Measurements from ENCODE around the gene RTP3.
"Not testable (repeated sequence)": the region's sequence is repeated elsewhere in the genome, so short reads cannot be mapped to it uniquely, and the experiment has no call there.

The RTP3 gene

DNA sequence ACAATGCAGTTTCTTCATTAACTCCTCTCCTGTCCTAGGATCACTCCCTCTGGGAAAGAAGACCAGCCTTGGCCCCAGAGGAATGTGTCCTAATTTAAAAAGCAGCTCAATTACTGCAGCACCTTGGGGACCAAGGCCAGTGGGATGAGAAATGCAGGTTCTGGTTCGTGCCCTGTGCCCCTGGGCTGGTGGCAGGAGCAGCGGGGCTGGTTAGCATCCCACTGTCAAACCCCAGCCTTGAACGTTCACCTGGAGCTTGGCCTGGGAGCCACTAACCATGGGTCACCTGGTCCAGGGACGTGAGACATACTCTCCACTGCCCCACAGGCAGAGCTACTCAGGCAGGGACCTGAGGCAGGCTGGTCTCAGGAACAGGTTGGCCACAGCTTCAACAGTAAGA, 8.4 kb upstream of the RTP3 start:
- TF ChIP-seq, protein P1, sequence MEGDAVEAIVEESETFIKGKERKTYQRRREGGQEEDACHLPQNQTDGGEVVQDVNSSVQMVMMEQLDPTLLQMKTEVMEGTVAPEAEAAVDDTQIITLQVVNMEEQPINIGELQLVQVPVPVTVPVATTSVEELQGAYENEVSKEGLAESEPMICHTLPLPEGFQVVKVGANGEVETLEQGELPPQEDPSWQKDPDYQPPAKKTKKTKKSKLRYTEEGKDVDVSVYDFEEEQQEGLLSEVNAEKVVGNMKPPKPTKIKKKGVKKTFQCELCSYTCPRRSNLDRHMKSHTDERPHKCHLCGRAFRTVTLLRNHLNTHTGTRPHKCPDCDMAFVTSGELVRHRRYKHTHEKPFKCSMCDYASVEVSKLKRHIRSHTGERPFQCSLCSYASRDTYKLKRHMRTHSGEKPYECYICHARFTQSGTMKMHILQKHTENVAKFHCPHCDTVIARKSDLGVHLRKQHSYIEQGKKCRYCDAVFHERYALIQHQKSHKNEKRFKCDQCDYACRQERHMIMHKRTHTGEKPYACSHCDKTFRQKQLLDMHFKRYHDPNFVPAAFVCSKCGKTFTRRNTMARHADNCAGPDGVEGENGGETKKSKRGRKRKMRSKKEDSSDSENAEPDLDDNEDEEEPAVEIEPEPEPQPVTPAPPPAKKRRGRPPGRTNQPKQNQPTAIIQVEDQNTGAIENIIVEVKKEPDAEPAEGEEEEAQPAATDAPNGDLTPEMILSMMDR (IDR thresholded peaks at IDR 0.05; ENCODE audit: low read depth, low read length, missing control alignments), result no peak
- H3K4me3 ChIP-seq (ENCODE audit: low read depth, low read length), result no peak overlapping the region
- no peak for DNase-seq (ENCODE audit: low read depth)
- in situ Hi-C loops (cut with HindIII; ENCODE audit: low sequenced_read_pairs), result no loop called here

DNA sequence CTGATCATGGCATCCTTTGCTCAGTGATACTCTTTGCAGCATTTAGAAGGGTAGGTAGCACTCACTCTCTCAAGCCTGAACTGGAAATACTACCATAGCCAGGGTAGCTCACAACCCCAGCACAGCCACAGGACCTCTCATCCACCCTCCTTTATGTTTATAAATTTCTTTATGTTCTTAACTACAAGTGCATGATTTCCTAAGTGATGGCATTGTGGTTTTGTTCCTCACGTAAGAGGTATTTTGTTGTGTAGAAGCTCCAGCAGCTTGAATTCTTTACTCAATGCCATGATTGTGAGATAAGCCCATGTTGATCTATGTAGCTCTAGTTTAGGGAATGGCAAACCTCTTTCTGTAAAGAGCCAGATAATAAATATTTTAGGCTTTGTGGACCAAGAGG, 7.9 kb upstream of the RTP3 start:
- no peak for DNase-seq (ENCODE audit: low read depth)
- in situ Hi-C loops (cut with HindIII; ENCODE audit: low sequenced_read_pairs), result no loop called here
- H3K4me3 ChIP-seq (ENCODE audit: low read depth, low read length), result no peak overlapping the region
- TF ChIP-seq, protein P1 (IDR thresholded peaks at IDR 0.05; ENCODE audit: low read depth, low read length, missing control alignments), result no peak

DNA sequence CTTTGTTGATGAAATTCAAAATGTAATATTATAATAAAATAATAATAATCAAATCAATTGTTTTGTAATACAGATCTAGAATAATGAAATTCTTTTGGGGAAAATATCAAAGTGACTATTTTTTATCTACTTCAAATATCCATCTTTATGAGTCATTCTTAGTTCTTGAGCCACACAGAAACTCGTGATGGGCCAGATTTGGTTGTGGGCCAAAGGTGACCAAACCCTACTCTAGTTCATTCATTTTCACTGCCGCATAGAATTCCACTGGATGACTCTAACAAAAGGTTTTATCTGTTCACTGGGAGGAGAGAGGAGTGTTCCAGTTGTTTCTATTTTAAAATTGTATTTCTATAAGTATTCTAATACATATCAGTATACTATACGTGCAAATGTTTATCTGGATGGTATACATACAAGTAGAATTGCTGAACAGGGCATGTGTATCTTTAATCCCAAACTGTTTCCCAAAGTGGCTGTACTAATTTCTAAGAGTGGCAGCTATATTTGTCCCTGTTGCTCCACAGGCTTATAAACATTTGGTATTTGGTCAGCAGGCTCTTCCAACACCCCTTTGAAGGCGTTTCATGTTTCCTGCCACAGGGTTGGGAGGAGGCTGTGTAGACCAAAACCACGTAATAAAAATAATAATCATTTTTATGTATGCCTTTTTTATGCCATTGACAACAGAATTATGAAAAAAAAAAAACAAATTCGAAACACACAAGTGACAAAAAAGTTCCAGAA, 7.3 kb upstream of the RTP3 start:
- H3K4me3 ChIP-seq (ENCODE audit: low read depth, low read length), result no peak overlapping the region
- TF ChIP-seq, protein P1 (IDR thresholded peaks at IDR 0.05; ENCODE audit: low read depth, low read length, missing control alignments), result no peak
- in situ Hi-C loops (cut with HindIII; ENCODE audit: low sequenced_read_pairs), result no loop called here
- no peak for DNase-seq (ENCODE audit: low read depth)

DNA sequence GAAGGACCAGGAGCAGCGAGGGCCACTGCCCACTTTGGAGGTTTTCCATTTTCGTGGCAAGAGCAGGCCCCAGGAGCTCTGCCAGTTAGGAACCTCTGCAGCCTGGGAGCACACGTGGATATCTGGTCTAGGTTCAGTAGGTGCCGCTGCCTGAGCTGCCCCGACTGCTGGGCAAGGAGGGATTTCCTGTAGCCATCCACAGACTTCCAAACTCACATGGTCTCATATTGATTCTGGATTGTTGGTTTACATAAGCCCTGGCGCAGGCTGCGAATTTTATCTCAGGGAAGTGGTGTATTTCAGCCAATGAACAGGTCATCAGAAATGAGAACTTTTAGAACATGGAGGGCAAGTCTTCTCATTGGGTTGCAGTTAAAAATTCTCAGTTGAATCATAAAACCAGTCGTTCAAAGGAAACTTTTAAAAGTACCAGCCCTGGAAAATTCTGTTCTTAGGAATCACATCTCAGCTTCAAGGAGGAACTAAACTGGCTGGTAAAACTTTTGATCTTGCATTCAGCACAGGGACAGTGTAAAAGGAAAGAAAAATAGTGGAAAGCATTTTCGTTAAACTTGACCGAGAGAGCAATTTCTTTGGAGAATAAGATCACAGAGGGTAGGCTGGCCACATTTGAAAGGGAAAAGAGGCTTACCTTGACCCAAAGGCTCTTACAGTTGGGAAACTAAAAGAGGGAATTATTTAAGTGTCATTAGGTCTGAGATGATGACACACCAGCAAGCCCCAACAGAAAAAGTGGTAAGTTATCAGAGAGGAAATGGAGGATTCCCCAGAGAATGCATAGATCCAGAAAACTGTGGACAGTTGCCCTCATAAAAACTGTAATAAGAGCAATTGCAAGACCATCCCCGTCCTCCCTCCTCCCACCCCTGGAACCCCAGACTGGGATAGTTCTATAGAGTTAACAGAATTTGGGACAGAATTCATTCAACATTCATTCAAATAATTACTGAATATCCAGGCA, 6.4 kb upstream of the RTP3 start:
- no peak overlapping the region for H3K4me3 ChIP-seq (ENCODE audit: low read depth, low read length)
- no peak for DNase-seq (ENCODE audit: low read depth)
- TF ChIP-seq, protein P1 (IDR thresholded peaks at IDR 0.05; ENCODE audit: low read depth, low read length, missing control alignments), result no peak
- in situ Hi-C loops (cut with HindIII; ENCODE audit: low sequenced_read_pairs), result no loop called here

DNA sequence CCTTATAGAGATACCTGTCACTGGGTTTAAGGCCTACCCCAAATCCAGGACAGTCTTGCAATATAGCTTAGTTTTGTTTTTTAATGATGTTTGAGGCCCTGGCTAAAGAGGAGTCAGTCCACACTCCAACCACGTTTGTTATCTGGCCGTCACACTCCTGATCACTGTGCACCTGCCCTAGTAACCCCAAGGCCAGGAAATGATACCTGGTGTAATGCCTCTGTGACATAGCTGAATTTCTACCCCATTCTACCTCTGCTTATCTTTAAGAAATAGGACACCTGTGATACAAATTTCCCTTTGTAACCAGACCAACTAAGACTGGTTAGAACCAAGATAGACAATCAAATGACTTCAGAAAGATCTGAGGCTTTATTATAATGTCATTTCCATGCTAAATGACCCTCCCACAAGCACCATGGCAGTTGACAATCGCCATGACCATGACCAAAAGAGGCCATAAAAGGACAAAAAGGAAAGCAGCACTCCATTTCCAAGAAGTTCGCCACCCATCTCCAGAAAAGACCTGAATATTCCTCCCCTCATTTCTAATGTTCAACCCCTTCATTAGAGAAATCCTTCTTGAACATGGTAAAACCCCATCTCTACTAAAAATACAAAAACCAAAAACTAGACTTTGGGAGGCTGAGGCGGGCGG, 4.8 kb upstream of the RTP3 start:
- TF ChIP-seq, protein P1 (IDR thresholded peaks at IDR 0.05; ENCODE audit: low read depth, low read length, missing control alignments), result no peak
- H3K4me3 ChIP-seq (ENCODE audit: low read depth, low read length), result no peak overlapping the region
- no peak for DNase-seq (ENCODE audit: low read depth)
- in situ Hi-C loops (cut with HindIII; ENCODE audit: low sequenced_read_pairs), result no loop called here

DNA sequence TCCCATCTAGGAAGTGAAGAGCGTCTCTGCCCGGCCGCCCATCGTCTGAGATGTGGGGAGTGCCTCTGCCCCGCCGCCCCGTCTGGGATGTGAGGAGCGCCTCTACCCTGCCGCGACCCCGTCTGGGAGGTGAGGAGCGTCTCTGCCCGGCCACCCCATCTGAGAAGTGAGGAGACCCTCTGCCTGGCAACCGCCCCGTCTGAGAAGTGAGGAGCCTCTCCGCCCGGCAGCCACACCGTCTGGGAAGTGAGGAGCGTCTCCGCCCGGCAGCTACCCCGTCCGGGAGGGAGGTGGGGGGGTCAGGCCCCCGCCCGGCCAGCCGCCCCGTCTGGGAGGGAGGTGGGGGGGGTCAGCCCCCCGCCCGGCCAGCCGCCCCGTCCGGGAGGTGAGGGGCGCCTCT, 3.3 kb upstream of the RTP3 start:
- in situ Hi-C loops (cut with HindIII; ENCODE audit: low sequenced_read_pairs); H3K4me3 ChIP-seq (ENCODE audit: low read depth, low read length); DNase-seq (ENCODE audit: low read depth): not testable (repeated sequence)

Measured in astrocyte of the cerebellum (primary cell).